B cell (primary cell): Measurements from ENCODE around the gene PLEKHA8.

Experiments
- CTCF ChIP-seq: fragments of 200-600 bp; IDR thresholded peaks from one replicate; pipeline ENCODE4 v1.8.0; 2022; ENCODE audit warnings: antibody characterized with exemption, mild to moderate bottlenecking
- EZH2 ChIP-seq: IDR thresholded peaks from 2 replicates; pipeline ENCODE4 v1.6.1; 2012; ENCODE audit warnings: borderline replicate concordance, low read depth, mild to moderate bottlenecking, moderate library complexity, low read length; ENCODE audit not compliant: insufficient read depth, poor library complexity, severe bottlenecking

DNA sequence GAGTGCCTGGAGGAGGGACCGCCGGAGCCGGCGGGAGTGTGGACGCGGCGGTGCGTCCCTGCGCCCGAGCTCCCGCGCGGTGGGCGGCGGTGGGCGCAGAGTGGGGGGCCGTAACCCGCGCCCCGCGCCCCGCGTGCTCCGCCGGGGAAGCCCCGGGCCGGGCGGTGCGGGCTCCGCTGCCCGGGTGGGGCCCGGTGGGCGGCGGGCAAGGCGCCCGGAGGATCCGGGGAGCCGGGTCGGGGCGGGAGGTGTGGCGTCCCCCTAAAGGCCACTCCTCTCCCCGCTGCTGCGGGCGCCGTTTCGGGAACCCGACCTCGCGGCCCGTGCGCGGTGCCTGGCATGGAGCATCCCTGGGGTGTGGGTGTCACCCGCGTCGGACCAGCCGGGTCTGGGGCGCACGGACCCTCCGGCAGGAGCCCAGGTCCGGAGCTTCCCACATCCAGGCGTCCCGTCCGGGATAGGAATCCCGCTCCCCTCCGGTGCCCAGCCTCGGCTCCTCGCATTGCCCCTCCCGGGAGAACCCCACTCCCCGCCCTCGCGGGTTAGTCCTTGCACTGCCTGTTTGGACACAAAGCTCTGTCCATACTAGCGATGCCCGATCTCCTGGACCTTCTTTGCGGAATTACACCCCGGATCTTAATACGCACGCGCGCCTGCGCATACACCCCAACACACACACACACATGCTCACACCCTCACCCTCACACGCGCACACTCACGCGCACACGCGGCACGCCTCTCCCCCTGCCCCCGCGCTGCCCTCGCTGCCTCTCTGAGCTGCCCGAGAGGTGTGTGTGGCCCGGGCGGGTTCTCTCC is 107.3 kb downstream of the PLEKHA8 start:
- TF ChIP-seq CTCF (no peak), EZH2 (no peak)
